ENCODE results near the gene HIVEP2. TPM values are rescaled to one million over a fixed set of nuclear protein-coding genes. Genes with fewer than 3 reads are reported as not detected.

Gene HIVEP2
- total and polyA plus RNA-seq, 9 donors = 8.4 to 58.9 (median 32.1) TPM

DNA sequence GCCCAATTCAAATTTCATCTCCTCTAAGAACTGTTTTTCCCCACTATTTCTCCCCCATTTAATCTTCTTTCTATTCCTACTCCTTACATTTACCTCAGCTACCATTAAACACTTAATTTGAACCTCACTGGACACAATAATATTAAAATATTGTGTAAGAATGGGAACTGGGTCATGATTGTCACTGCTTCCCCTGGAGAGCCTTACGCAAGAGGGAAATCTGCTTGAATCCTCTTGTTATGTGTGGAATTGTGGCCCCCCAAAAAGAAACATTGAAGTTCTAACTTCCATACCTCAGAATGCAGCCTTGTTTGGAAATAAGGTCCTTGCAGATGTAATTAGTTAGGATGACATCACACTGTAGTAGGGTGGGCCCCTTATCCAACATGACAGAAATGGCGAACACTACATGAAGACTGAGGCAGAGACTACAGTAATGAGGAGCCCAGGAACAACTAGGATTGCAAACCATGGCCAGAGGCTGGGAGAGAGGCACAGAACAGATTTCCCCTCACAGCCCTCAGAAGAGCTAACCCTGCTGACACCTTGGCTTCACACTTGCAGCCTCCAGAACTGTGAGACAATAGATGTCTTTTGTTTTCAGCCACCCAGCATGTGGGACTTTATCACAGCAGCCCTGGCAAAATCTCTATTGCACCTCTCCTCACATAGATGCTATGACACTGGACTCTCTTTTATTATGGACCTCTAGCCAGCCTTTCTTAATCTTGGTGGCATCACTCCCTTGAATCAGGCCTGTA is 29.9 kb downstream of the HIVEP2 start:
- Histone ChIP-seq H3K36me3 (no peaks in the 10 kb centered on the region), H3K4me1 (ENCODE audit: insufficient read depth) (no peaks in the 10 kb centered on the region), H3K4me3 (no peak overlapping the region), H3K9me3 (no peaks in the 10 kb centered on the region), H3K27me3 (no peaks in the 10 kb centered on the region), H3K27ac (no peak overlapping the region)
- no peak for DNase-seq
- WGBS, 3 donors = 91 to 100% (median 99%) methylated on average over 2 of the region's 2 CpGs
- intact Hi-C loops (cut with DNase I) = no loop called here
- TF ChIP-seq CTCF (IDR thresholded peaks at IDR 0.05) = no peak
- no peak for TF ChIP-seq EP300 (IDR thresholded peaks at IDR 0.05)
- no peak for TF ChIP-seq POLR2A (IDR thresholded peaks at IDR 0.05)

GRCh38 chr6:142914369-142914768 is 30.6 kb downstream of the HIVEP2 start:
- intact Hi-C loops (cut with DNase I) = no loop called here
- DNase-seq = no peak
- WGBS, 3 donors = 93 to 96% (median 95%) methylated on average over 2 of the region's 2 CpGs
- H3K27ac ChIP-seq = no peak overlapping the region
- H3K27me3 ChIP-seq = no peaks in the 10 kb centered on the region
- no peak overlapping the region for H3K4me3 ChIP-seq
- TF ChIP-seq EP300 (IDR thresholded peaks at IDR 0.05) = no peak
- no peak for TF ChIP-seq POLR2A (IDR thresholded peaks at IDR 0.05)
- no peak for TF ChIP-seq CTCF (IDR thresholded peaks at IDR 0.05)
- H3K36me3 ChIP-seq = no peaks in the 10 kb centered on the region
- no peaks in the 10 kb centered on the region for H3K4me1 ChIP-seq (ENCODE audit: insufficient read depth)
- H3K9me3 ChIP-seq = no peaks in the 10 kb centered on the region

GRCh38 chr6:142913511-142914047 is 31.4 kb downstream of the HIVEP2 start:
- no peaks in the 10 kb centered on the region for H3K27me3 ChIP-seq
- no peak overlapping the region for H3K4me3 ChIP-seq
- no peak for DNase-seq
- no peaks in the 10 kb centered on the region for H3K4me1 ChIP-seq (ENCODE audit: insufficient read depth)
- H3K36me3 ChIP-seq = no peaks in the 10 kb centered on the region
- H3K27ac ChIP-seq = no peak overlapping the region
- no peak for TF ChIP-seq POLR2A (IDR thresholded peaks at IDR 0.05)
- no peak for TF ChIP-seq EP300 (IDR thresholded peaks at IDR 0.05)
- no peak for TF ChIP-seq CTCF (IDR thresholded peaks at IDR 0.05)
- intact Hi-C loops (cut with DNase I) = no loop called here
- WGBS, 3 donors = 87 to 98% (median 95%) methylated on average over 10 of the region's 10 CpGs
- H3K9me3 ChIP-seq = no peaks in the 10 kb centered on the region

DNA sequence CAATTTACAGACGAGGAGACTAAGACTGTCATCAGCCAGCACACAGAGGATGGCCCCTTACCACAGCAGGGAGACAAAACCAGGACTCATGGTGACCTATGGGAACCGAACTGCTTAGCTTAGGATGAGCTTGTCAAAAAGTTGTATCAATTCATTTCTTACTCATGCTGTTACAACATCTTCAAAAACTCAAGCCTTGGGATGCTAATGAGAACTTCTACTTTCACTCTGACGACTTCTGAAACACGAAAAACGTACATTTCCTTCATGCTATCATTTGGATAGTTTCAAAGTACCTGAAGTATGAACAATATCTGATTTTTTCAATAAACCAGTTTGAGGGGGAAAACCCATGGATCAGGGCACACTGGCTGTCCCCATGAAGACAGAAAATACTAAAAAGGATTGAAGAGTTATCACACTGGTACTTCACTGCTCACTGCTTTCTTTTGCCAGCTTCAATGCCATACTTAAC is 31.9 kb downstream of the HIVEP2 start:
- Histone ChIP-seq H3K27me3 (no peaks in the 10 kb centered on the region), H3K4me3 (no peak overlapping the region), H3K9me3 (no peaks in the 10 kb centered on the region), H3K4me1 (ENCODE audit: insufficient read depth) (no peaks in the 10 kb centered on the region), H3K36me3 (no peaks in the 10 kb centered on the region), H3K27ac (no peak overlapping the region)
- no peak for TF ChIP-seq EP300 (IDR thresholded peaks at IDR 0.05)
- DNase-seq = no peak
- 91 to 98% (median 93%) methylated on average over 5 of the region's 5 CpGs for WGBS, 3 donors
- intact Hi-C loops (cut with DNase I) = no loop called here

DNA sequence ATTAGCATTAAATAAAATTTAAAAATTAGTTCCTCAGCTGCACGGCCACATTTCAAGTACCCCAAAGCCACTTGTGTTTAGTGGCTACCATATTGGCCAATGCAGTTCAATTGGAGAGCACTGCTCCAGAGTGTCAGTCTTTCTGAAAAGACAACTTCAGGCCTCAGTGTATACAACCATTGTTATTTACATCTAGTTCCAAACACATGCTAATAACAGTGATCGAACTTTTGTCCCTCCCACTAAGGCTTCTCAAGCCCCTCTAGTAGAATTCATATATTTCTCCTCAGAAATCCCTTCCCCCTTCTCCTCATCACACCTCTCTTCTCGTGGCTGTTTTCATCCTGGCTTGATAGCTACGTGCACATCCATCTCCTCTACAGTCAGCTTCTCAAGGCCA is 32.9 kb downstream of the HIVEP2 start:
- Histone ChIP-seq H3K27me3 (no peaks in the 10 kb centered on the region), H3K36me3 (no peaks in the 10 kb centered on the region), H3K27ac (no peak overlapping the region), H3K4me1 (ENCODE audit: insufficient read depth) (no peaks in the 10 kb centered on the region), H3K9me3 (no peaks in the 10 kb centered on the region), H3K4me3 (no peak overlapping the region)
- no peak for DNase-seq
- WGBS, 3 donors = 86 to 91% (median 88%) methylated on average over 4 of the region's 4 CpGs
- intact Hi-C loops (cut with DNase I) = no loop called here
- no peak for TF ChIP-seq CTCF (IDR thresholded peaks at IDR 0.05)
- no peak for TF ChIP-seq EP300 (IDR thresholded peaks at IDR 0.05)
- no peak for TF ChIP-seq POLR2A (IDR thresholded peaks at IDR 0.05)
